GM12873 (cell line): ENCODE measurements around the gene DUSP1.

Source experiments
- TF ChIP-seq, protein P1 (sequence below): IDR thresholded peaks from 2 replicates; pipeline ENCODE4 v1.5.1; 2012; ENCODE audit warnings: low read depth, mild to moderate bottlenecking, moderate library complexity, low read length, control low read depth; ENCODE audit not compliant: insufficient read depth; ENCODE audit errors: missing control alignments

The DUSP1 gene

DNA sequence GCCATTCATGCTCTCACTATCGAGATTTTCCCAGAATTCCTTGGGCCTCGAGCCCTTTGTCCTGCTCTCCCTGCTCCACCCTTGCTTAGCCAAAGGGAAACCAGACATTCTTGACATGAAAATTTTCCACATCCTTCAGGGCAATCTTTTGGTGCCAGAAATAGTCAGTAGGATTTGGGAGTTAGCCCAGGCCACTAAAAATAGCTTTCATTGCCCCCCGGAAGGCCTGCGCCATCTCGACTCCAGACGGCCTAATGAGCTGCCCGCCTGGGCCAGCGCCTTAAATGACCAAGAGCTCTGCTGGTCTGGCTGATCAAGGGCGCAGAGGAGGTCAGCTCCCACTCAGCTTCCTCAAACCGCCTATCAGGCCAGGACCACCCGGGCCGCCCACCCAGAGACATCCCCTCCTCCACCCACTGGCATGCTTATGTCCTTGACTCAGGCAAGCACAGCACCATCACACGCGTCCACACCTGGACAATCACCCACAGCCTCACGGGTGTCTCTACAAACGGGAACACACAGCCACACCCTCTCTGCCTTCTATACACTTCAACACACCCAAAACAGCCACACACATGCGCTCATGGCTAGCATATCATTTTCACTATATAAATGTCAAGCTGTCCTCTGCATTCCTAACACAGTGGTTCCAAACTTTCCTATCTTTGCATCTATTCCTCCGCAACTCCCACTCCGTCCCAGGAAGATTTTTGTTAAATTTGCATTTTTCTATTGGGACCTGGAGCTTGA, 20.9 kb downstream of the DUSP1 start:
- TF ChIP-seq, protein P1, sequence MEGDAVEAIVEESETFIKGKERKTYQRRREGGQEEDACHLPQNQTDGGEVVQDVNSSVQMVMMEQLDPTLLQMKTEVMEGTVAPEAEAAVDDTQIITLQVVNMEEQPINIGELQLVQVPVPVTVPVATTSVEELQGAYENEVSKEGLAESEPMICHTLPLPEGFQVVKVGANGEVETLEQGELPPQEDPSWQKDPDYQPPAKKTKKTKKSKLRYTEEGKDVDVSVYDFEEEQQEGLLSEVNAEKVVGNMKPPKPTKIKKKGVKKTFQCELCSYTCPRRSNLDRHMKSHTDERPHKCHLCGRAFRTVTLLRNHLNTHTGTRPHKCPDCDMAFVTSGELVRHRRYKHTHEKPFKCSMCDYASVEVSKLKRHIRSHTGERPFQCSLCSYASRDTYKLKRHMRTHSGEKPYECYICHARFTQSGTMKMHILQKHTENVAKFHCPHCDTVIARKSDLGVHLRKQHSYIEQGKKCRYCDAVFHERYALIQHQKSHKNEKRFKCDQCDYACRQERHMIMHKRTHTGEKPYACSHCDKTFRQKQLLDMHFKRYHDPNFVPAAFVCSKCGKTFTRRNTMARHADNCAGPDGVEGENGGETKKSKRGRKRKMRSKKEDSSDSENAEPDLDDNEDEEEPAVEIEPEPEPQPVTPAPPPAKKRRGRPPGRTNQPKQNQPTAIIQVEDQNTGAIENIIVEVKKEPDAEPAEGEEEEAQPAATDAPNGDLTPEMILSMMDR = no peak

DNA sequence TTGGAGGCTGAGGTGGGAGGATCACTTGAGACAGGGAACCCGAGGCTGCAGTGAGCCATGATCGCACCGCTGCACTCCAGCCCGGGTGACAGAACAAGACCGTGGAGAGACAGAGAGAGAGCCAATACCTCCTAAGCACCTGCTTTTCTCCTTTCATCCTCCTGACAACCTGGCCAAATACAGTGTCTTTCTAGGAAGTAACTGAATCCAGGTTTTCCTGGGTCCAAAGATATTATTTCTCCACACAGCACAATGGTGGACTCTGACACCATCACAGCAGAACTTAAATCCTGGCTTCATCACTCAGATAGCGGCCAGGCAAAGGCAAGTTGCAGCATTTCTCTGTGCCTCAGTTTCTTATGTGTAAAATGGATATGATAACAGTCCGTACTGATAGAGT, 21.9 kb downstream of the DUSP1 start:
- TF ChIP-seq, protein P1 = no peak

DNA sequence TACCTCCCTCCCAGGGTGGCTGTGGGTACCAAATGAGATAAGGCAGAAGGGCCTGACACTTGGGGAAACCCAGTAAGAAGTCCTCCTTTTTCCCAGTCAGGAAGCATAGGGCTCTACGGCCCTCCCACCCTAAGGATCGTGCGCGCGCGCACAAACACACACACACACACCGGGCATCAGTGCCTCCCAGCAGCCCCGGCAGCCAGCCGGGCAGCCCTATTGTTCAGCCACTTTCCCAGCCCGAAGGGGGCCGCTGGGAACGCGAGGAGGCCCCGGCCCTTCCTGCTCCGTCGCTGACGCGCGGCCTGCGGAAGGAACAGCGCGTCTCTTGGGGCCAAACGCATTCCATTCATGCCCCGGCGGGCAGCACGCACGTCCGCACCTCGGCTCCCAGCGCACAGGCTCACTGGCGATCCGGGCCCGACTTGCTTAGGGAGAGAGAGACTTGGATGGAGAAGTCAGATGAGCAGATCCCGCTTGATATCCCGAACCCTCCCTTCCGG, 22.6 kb downstream of the DUSP1 start:
- TF ChIP-seq, protein P1 = no peak

DNA sequence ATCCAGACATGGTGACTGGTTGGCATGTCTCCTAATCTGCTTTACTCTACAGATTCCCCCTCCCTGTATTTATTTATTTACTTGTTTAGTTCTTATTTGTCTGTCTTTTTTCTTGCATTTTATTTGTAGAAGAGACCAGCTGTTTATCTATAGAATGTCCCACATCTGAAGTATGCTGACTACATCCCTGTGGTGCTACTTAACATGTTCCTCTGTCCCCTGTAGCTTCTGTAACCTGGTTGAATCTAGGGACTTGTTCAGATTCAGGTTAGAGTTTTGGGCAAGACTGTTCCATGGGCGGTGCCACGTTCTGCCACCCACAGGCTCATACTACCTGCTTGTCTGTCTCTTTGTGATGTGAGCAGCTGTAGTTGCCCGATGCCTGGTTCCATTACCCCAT, 23.5 kb downstream of the DUSP1 start:
- TF ChIP-seq, protein P1 = no peak

DNA sequence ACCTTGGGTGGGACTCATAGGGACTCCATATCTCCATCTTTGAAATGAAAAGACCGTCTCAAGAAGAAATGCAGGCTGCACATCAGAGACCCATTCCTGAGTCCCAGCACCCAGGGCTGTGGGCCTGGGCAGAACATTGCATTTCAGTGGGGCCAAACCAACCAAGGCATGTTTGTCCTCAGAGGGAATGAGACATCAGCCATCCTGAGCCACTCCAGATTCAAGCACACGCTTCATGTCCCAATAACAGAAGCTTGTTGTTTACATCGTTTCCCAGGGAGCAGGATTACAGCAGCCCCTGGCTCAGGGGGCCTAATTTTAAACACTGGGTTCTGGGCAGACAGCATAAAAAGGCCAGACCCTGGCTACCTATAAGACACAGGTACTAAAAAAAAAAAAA, 24.3 kb downstream of the DUSP1 start:
- TF ChIP-seq, protein P1 = no peak

DNA sequence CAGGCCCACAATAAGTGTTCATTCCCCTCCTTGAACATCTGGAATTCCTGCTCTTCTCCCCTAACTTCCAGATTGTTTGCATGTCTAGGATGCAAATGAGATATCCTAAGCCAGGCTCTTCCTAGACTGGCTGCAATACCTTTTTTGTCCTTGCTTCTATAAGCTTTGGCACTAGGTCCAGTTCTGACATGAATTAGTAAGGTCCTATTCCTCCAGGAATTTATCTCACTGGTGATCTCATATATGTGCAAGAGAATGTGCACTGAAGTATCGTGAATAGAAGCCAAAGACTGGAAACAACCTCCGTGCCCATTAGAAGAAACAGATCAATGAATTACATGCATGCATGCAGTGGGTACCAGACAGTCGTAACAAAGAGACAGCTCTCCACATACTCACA, 25.2 kb downstream of the DUSP1 start:
- TF ChIP-seq, protein P1 = no peak

DNA sequence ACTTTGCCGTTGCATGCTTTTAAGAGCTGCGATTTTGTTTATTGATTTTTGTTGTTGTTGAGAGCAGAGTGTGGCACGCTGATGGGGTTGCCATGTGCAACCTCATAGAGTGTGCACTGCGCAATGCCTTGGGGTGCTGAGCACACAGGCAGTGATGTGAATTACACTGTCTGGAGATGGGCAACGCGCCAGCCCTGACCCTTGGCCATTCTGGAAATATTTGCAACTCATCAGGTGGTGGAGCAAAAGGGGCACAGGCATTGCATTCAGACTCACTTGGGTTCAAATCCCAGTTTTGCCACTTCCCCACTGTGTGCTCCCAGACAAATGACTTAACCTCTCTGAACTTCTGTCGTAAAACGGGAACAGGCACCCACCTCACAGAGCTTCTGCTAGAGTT, 25.6 kb downstream of the DUSP1 start:
- TF ChIP-seq, protein P1 = no peak
